Endothelial cell of umbilical vein (primary cell): ENCODE measurements around the gene SWSAP1. TPM values are rescaled to one million over a fixed set of nuclear protein-coding genes. Genes with fewer than 3 reads are reported as not detected.

Experiments used
- BruUV-seq: library from RNA; stranded (reverse); fragments of 400-500 nt; replicated peaks from 2 replicates; lab custom pipeline; 2021; lab: Mats Ljungman, UMichigan
- CTCF ChIA-PET: fragments of 300-600, 350-600 bp; sonication (Branson Sonifier 250); formaldehyde crosslinking; loops from one replicate; lab custom pipeline; 2021; ENCODE audit warnings: antibody characterized with exemption, inconsistent platforms; lab: Charles Lee
- POLR2A ChIA-PET: fragments of 300-600, 350-600 bp; sonication (Branson Sonifier 250); formaldehyde crosslinking; loops from one replicate; lab custom pipeline; 2021; ENCODE audit warnings: antibody characterized with exemption, inconsistent platforms; lab: Charles Lee
- DNase-seq: peaks from one replicate; pipeline ENCODE4 v3.0.0-alpha.2; 2011; ENCODE audit warnings: low read depth, low spot score
- FAIRE-seq: peaks from 2 replicates; lab custom pipeline; 2011; peaks lifted over from hg19 to GRCh38; lab: Jason Lieb, UNC
- H2AFZ ChIP-seq: 2 replicates; pipeline ENCODE4 v1.6.0; 2012; ENCODE audit warnings: low read depth, low read length, control low read depth, inconsistent platforms
- H3K27ac ChIP-seq: 2 replicates; pipeline ENCODE4 v1.5.1; 2011; ENCODE audit warnings: low read depth, mild to moderate bottlenecking, control low read depth, low read length, moderate library complexity; ENCODE audit not compliant: insufficient read depth
- H3K27me3 ChIP-seq, 2 experiments: 2 replicates each; pipeline versions ENCODE4 v1.6.0 to v1.6.1; 2011; ENCODE audit warnings: low read length in 2 of 2, mixed read lengths in 1 of 2; ENCODE audit not compliant: control insufficient read depth in 2 of 2, insufficient read depth in 2 of 2
- H3K36me3 ChIP-seq, 2 experiments: 2 replicates in 1 of 2; 3 replicates in 1 of 2; pipeline ENCODE4 v1.5.1; 2011; ENCODE audit warnings: low read length in 2 of 2, mild to moderate bottlenecking in 1 of 2, moderate library complexity in 1 of 2; ENCODE audit not compliant: control insufficient read depth in 2 of 2, insufficient read depth in 2 of 2; ENCODE audit errors: extremely low read depth in 1 of 2
- H3K4me1 ChIP-seq: 3 replicates; pipeline ENCODE4 v1.5.1; 2011; ENCODE audit warnings: mild to moderate bottlenecking, low read length; ENCODE audit not compliant: control insufficient read depth, insufficient read depth; ENCODE audit errors: extremely low read depth
- H3K4me2 ChIP-seq: 2 replicates; pipeline ENCODE4 v1.6.1; 2011; ENCODE audit warnings: low read length, control low read depth, mixed read lengths; ENCODE audit not compliant: insufficient read depth
- H3K4me3 ChIP-seq, 3 experiments: fragments of 200-600 bp in 1 of 3; sonication (generic), shearing (Covaris generic) in 1 of 3; replicated peaks in 1 of 3; 2 replicates each; pipeline ENCODE4 v1.5.1; 2011 to 2016; ENCODE audit warnings: control low read depth in 3 of 3, low read length in 3 of 3, mild to moderate bottlenecking in 2 of 3, inconsistent platforms in 1 of 3, low read depth in 1 of 3, moderate library complexity in 1 of 3; ENCODE audit not compliant: insufficient read depth in 1 of 3
- H3K79me2 ChIP-seq: 2 replicates; pipeline ENCODE4 v1.6.0; 2012; ENCODE audit warnings: low read length, inconsistent platforms; ENCODE audit not compliant: control insufficient read depth, insufficient read depth
- H3K9ac ChIP-seq: replicated peaks from 2 replicates; pipeline ENCODE3; 2011; ENCODE audit warnings: low read length, control low read depth; ENCODE audit not compliant: insufficient read depth; ENCODE audit errors: extremely low read depth
- H3K9me1 ChIP-seq: replicated peaks from 3 replicates; pipeline ENCODE4 v1.6.0; 2011; ENCODE audit warnings: mild to moderate bottlenecking, low read length; ENCODE audit not compliant: control insufficient read depth, insufficient read depth; ENCODE audit errors: extremely low read depth
- H3K9me3 ChIP-seq: replicated peaks from 2 replicates; pipeline ENCODE4 v1.5.1; 2012; ENCODE audit warnings: low read length, inconsistent platforms; ENCODE audit not compliant: control insufficient read depth, insufficient read depth
- H4K20me1 ChIP-seq: replicated peaks from 2 replicates; pipeline ENCODE3; 2011; ENCODE audit warnings: mild to moderate bottlenecking, low read length; ENCODE audit not compliant: control insufficient read depth, insufficient read depth; ENCODE audit errors: extremely low read depth
- CTCF ChIP-seq, 2 donors: IDR thresholded peaks; 1 replicate in 1 of 2; 2 replicates in 1 of 2; pipeline ENCODE4 v1.5.1; 2011; ENCODE audit warnings: low read length in 2 of 2, mild to moderate bottlenecking in 2 of 2, moderate library complexity in 2 of 2, control low read depth in 1 of 2, inconsistent platforms in 1 of 2, low read depth in 1 of 2; ENCODE audit not compliant: insufficient read depth in 1 of 2; ENCODE audit errors: extremely low read depth in 1 of 2
- EZH2 ChIP-seq: IDR thresholded peaks from 2 replicates; pipeline ENCODE4 v1.6.1; 2012; ENCODE audit warnings: borderline replicate concordance, low read depth, mild to moderate bottlenecking, moderate library complexity, low read length, inconsistent platforms; ENCODE audit not compliant: severe bottlenecking
- FOS ChIP-seq: IDR thresholded peaks from 2 replicates; pipeline ENCODE4 v1.6.1; 2011; ENCODE audit warnings: mild to moderate bottlenecking, low read length, moderate library complexity, borderline replicate concordance; ENCODE audit not compliant: insufficient read depth
- GATA2 ChIP-seq: IDR thresholded peaks from 2 replicates; pipeline ENCODE4 v1.7.0; 2011; ENCODE audit warnings: low read depth, mild to moderate bottlenecking, moderate library complexity, mixed read lengths, low read length; ENCODE audit not compliant: insufficient read length, insufficient read depth
- JUN ChIP-seq: IDR thresholded peaks from 2 replicates; pipeline ENCODE4 v1.6.1; 2011; ENCODE audit warnings: borderline replicate concordance, low read depth; ENCODE audit not compliant: insufficient read length, insufficient read depth
- MAX ChIP-seq: IDR thresholded peaks from 2 replicates; pipeline ENCODE4 v1.6.1; 2011; ENCODE audit not compliant: insufficient read depth, insufficient read length
- MYC ChIP-seq: IDR thresholded peaks from one replicate; pipeline ENCODE4 v1.6.1; 2011; ENCODE audit warnings: mild to moderate bottlenecking, low read depth, low read length
- POLR2A ChIP-seq: IDR thresholded peaks from 2 replicates; pipeline ENCODE4 v1.6.1; 2012; ENCODE audit warnings: low read depth, mild to moderate bottlenecking, control low read depth, low read length
- POLR2AphosphoS5 ChIP-seq: IDR thresholded peaks from 2 replicates; pipeline ENCODE4 v1.6.1; 2012; ENCODE audit warnings: low read depth, mild to moderate bottlenecking, control low read depth, low read length, moderate library complexity; ENCODE audit not compliant: insufficient read depth
- dilution Hi-C: fragments of 300-500 bp; cut with MboI; formaldehyde crosslinking; loops from one replicate; pipeline ENCODE4 v1.15.0; 2019; ENCODE audit warnings: low sequenced_read_pairs; ENCODE audit not compliant: extremely low pct_ligation_motif_present
- intact Hi-C: fragments of 100-400 bp; cut with micrococcal nuclease; formaldehyde crosslinking; loops from one replicate; pipeline ENCODE4 v1.10.0; 2022
- polyA plus RNA-seq, 4 experiments: library from polyadenylated mRNA; depleted of rRNA in 3 of 4; stranded (reverse) in 3 of 4; unstranded in 1 of 4; fragments of >200 nt; gene quantifications; 2 replicates each; pipeline versions ENCODE4 v1.2.1 to v1.2.3, GENCODE V29; 2011 to 2012; ENCODE audit warnings: missing spikeins in 1 of 4
- total RNA-seq: library from RNA; stranded (reverse); gene quantifications from 2 replicates; pipeline ENCODE4 v1.2.3, GENCODE V29; 2021

SWSAP1 gene
- total and polyA plus RNA-seq, 2 donors (not counting 3 experiments of a cell fraction or from before 2014, with no cell fraction given), result 3.7 to 4.4 TPM

GRCh38 chr19:11414544-11414943 lies 40.1 kb downstream of the SWSAP1 start:
- Histone ChIP-seq H3K27me3 (peaks cover 9 to 15% of the 10 kb centered on the region in 2 experiments), H2AFZ (no peak overlapping the region), H3K27ac (no peak overlapping the region), H3K9me1 (no peaks in the 10 kb centered on the region), H3K4me2 (no peak overlapping the region), H3K4me3 (no peak overlapping the region), H3K79me2 (no peaks in the 10 kb centered on the region), H3K9ac (no peak overlapping the region), H3K36me3 (no peaks in the 10 kb centered on the region), H4K20me1 (no peaks in the 10 kb centered on the region), H3K4me1 (peaks cover 6% of the 10 kb centered on the region), H3K9me3 (no peaks in the 10 kb centered on the region)
- no TSS peak for BruUV-seq
- dilution Hi-C loops, result no loop called here
- FAIRE-seq (no peak), DNase-seq (no peak)
- TF ChIP-seq EZH2 (no peak), MAX (no peak), MYC (no peak), GATA2 (no peak), FOS (no peak), POLR2AphosphoS5 (no peak)
- intact Hi-C loops, result no loop called here
- CTCF ChIA-PET, result interaction anchor here (0.9 to 2.2 kb wide), 2 partner anchors 21 to 121 kb away, joined by 4 to 7 read pairs; partner anchors contain the start of gene PRKCSH
- POLR2A ChIA-PET, result no interaction called here

- no peaks in the 10 kb centered on the region for H3K79me2 ChIP-seq
- H3K9me1 ChIP-seq, result no peaks in the 10 kb centered on the region
- no peak for FAIRE-seq
- no peak for DNase-seq
- intact Hi-C loops (no loop called here), dilution Hi-C loops (no loop called here)
- H3K27ac ChIP-seq, result no peak overlapping the region
- TF ChIP-seq POLR2AphosphoS5, result no peak
- no peak for TF ChIP-seq MAX
- TF ChIP-seq FOS, result no peak
- no peak for TF ChIP-seq POLR2A
- TF ChIP-seq GATA2, result no peak
- TF ChIP-seq MYC, result no peak
- no peak for TF ChIP-seq EZH2
- TF ChIP-seq JUN, result no peak
- TF ChIP-seq CTCF (IDR thresholded peaks at IDR 0.05; ENCODE audit: extremely low read depth in 1 of 2, insufficient read depth in 1 of 2, low read depth in 1 of 2, low read length in 2 of 2), result no peak
- H3K9ac ChIP-seq, result no peak overlapping the region
- H2AFZ ChIP-seq, result no peak overlapping the region
- peaks cover 16 to 26% of the 10 kb centered on the region in 2 experiments for H3K27me3 ChIP-seq
- H3K36me3 ChIP-seq, result no peaks in the 10 kb centered on the region
- CTCF ChIA-PET, result interaction anchor here (1.4 to 2.2 kb wide), 2 partner anchors 19 to 123 kb away, joined by 6 to 7 read pairs; partner anchors contain the start of gene PRKCSH
- no peaks in the 10 kb centered on the region for H3K9me3 ChIP-seq
- BruUV-seq, result no TSS peak
- POLR2A ChIA-PET, result no interaction called here
- H3K4me2 ChIP-seq, result no peak overlapping the region
- H3K4me1 ChIP-seq, result peaks cover 9% of the 10 kb centered on the region
- no peaks in the 10 kb centered on the region for H4K20me1 ChIP-seq
- no peak overlapping the region for H3K4me3 ChIP-seq
Observed at GRCh38 chr19:11416346-11417052, 42.0 kb downstream of the SWSAP1 start.
